ENCODE results near the gene LAD1.

The LAD1 gene

GRCh38 chr1:201399018-201399351 is at the start of gene LAD1:
LAD1 (minus strand) TSS chr1:201399324; CDS start chr1:201399306, 18 bp downstream.
- DNase-seq = no peak

DNA sequence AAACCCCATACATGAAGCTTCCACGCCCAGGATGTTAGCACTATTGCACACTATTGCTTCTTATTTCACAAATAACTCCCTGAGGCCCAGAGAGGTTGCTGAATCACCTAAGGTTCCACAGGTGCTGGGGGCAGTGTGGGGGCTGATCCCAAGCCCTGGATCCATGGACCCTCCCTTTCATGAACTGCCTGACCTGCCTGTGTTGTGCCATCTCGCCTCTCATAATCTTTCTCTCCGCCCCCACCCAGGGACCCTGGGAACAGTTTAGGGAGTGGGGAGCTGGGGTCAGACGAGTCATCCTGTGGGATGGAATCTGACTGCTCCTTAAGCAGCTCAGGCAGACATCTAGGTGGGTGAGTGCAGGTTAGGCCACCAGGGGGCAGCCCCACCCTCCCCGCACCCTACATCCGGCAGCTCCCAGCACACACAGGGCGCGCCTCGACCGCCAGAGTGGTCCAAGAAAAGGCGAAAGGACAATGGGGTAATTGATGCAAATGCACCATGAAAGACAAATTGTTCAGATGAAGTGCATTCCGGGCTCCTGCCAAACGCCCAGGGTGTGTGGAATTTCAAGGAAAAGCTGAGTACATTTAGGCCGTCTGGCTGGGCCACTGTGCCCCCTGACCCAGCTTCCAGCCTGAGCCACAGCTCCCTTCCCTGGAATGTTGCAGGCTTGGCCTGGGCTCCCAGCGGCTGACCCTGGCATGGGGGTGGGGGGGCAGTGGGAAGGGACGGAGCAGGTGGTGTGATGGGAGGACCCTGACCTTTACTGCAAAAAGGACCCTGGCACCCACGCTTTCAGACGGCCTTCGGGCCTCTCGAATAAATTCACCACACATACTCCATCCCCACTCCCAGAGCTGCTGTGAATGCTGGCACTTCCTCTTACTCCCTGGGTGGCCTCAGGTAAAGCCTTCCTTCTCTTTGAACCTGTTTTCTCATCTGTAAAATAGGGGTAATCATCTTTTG is 49.1 kb upstream of the LAD1 start:
- DNase-seq = no peak

GRCh38 chr1:201445310-201445709 is 46.2 kb upstream of the LAD1 start:
- DNase-seq = no peak

GRCh38 chr1:201444792-201445191 is 45.7 kb upstream of the LAD1 start:
- no peak for DNase-seq

DNA sequence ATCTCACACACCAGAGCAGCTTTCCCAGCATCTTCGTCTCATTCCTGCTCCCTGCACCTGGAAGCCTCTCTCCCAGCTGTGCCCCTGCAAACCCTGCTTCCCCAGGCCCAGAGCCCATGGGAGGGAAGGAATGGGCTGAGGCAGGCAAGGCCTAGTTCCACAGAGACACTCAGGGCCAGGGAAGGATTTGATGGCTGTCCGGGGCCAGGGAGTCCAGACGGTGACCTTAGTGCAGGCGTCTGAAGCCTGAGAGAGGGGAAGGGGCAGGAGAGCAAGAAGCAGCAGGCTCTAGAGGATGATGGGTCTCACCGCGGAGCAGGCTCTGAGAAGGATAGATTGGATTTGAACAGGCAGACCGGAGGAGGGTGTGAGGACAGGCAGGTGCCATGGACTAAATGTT is 44.6 kb upstream of the LAD1 start:
- DNase-seq = no peak

DNA sequence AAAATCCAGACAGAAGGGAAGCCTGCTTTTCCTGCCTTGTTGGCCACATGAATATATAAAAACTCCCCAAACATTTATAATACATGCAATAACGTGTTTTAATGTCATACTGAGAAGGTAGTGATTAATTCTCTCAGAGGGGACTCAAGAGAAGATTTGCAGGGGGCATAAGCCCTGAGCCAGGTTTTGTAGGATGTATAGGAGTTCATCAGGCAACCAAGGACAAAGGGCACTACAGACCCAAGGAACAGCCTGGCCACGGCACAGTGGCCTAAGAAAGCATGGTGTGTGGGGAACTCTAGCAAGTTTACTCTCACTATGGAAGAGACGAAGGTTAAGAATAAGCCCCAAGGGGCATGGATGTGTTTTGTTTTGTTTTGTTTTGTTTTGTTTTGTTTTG is 37.8 kb upstream of the LAD1 start:
- no peak for DNase-seq

DNA sequence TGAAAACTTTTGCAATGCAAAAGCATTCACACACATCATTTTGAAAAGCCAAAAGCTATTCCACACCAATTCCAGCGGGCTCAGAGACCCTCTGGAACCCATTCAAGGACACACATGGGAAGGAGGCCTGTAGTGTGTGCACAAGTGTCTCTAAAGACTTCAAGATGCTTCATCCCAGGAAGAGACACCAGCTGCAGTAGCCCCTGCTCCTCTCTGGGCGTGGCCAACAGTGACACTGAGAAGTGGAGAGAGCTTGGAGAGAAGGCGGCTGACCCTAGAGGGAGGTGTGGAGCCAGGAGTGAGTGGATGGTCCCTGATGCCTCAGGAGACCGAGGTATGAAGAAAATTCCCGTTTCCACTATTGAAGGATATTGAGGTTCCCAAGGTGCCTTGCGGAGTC is 37.3 kb upstream of the LAD1 start:
- no peak for DNase-seq

DNA sequence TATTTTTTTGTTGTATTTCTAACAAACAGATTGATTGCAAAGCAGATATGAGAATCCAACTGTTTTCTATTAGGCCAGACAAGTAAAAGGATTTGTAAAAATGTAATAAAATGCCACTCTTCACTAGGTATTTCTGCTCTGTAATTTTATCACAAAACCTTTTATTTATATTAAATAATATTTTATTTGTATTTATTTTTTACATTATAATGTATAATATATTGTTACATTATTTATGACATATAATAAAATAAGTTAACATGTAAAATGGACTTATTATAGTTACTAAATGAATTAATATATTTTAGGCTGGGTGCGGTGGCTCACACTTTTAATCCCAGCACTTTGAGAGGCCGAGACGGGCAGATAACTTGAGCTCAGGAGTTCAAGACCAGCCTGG is 35.1 kb upstream of the LAD1 start:
- no peak for DNase-seq

DNA sequence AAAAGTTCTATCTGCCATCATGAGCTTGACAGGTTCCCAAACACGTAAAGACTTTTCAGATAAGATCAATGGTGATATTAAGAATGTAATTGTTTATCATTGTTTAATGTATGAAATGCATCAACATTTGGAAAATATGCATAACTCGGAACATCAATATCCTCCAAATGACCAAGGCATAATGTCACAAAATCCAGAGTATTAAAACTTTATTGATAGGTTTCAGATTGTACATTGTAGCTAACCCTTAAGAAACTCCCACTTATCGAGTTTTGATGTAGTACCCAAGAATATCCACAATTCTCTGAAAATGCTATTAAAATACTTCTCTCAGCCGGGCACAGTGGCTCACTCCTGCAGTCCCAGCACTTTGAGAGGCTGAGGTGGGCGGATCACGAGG is 34.5 kb upstream of the LAD1 start:
- no peak for DNase-seq

DNA sequence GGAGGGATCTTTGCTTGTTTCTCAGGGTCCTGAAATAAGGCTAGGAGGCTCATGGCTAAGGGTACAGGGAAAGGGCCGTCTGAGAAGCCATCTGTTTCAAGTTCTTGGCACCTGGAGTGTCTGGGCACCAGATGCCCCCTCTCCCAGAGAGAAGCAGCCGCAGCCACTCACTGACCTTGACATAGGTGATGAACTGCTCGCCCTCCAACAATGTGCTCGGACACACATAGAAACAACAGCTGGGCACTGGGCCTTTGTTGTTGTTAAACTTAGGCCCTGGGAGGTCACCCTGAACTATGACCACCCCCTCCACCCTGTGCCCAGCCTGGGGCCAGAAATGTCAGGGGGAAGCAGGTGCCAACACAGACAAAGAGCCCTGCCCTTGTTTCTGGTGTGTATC is 31.7 kb upstream of the LAD1 start:
- no peak for DNase-seq

- no peak for DNase-seq
These were observed 30.8 kb upstream of the LAD1 start for GRCh38 chr1:201429736-201430501.

- DNase-seq = no peak
These were observed 28.8 kb upstream of the LAD1 start for GRCh38 chr1:201427963-201428362.

- no peak for DNase-seq
These were observed 27.6 kb upstream of the LAD1 start for GRCh38 chr1:201426479-201427310.

DNA sequence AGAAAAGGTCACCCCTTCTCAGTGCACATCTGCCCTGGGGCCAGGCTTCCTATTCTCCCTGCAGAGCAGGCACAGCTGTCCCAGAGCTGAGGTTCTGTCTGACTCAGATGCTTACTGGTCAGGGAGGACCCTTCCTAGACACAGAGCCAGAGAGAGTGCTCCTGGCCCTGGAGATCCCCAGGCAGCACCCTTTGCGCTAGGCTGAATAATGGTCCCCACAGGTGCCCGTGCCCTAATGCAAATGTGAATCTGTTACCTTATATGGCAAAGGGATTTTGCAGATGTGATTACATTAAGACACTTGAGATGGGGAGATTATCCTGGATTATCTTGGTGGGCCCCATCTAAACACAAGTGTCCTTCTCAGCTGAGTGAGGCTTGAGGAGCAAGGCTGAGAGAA is 25.0 kb upstream of the LAD1 start:
- DNase-seq = no peak

GRCh38 chr1:201423655-201424054 is 24.5 kb upstream of the LAD1 start:
- DNase-seq = no peak

GRCh38 chr1:201422436-201423030 is 23.4 kb upstream of the LAD1 start:
- DNase-seq = no peak

DNA sequence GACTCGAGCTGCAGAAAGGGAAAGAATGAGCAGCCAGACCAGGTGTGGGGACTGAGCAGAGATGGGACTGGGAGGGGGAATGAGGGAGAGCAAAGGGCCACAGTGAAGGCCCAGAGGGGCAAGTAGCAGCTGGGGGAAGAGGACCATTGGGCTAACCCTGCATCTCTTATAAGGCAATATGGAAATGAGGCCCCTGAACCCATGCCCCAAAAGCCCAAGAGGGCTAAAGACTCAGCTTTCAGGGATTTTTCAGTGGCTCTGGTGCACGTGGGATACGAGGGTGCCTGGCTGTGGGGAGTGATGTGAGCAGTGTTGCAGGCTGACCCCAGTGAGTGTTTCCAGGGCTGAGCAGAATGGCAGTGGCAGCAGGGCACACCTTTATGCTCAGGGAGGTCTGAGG is 22.9 kb upstream of the LAD1 start:
- DNase-seq = no peak

DNA sequence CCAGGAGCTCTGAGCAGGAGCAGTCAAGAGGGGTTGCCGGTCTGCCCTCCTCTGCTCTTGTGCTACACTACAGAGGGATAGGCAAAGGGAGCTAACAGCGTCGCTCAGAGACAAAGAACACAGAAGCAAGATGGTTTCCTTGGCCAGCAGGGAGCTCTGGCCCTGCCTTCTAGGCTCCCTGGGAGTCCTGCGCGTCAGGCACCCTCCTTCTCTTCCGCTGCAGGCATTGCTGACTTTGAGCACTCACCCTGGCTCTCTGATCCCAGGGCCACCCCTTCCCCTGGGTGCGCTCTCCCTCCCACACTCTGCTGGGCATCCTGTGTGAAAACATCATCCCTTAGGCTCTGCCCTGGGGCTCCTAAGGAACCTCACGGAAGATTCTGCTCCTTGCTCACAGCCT is 21.9 kb upstream of the LAD1 start:
- DNase-seq = no peak

DNA sequence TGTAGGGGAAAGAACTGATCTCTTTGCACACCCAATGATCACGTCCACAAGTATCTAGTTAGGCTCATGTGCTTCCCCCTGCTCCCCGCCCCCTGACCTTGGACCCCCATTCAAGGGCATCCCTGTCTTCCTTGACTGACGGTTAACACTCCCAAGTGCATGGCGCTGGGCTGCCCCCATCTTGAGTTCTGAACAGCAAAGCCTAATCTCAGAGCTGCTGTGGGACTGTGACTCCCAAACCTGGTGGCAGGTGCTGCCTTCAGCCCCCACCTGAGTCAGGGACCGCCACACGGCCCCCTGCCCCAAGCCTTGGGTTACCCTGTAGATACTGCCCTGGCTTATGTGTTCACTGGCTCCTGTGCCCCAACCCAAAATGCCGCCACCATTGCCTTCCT is 21.5 kb upstream of the LAD1 start:
- DNase-seq = no peak

GRCh38 chr1:201419746-201420607 is 20.9 kb upstream of the LAD1 start:
- no peak for DNase-seq

DNA sequence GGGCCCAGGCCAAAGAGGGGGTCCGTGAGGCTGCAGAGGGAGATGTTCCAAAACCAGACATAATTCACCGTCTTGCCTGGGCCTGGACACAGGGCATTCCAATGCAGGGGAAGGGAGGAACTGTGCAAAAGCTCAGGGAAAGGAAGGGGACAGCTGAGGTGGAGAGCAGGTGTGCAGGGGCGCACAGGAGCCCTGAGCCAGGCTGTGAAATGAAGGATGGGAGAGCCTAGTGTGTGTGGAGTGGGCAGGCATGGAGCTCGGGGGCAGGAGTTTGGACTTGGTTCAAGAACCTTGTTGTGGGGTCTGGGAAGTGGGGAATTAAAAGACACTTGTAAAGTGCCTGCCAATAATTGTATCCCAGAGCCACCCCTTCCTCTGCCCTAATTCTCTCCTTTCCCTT is 20.1 kb upstream of the LAD1 start:
- no peak for DNase-seq

GRCh38 chr1:201418461-201418860 is 19.3 kb upstream of the LAD1 start:
- DNase-seq = no peak
